NCI-H2081 (cell line): ENCODE measurements around the gene PHKG2.

Experiments used
- DNase-seq, 2 experiments: peaks; one replicate each; lab custom pipeline; 2025; lab: John Stamatoyannopoulos, UW

Gene PHKG2

GRCh38 chr16:30728899-30729672 is 19.1 kb upstream of the PHKG2 start:
- no peak for DNase-seq

- no peak for DNase-seq
Observed at GRCh38 chr16:30731411-30731810, 16.8 kb upstream of the PHKG2 start.

GRCh38 chr16:30736995-30737793 is 11.0 kb upstream of the PHKG2 start:
- DNase-seq, result no peak

GRCh38 chr16:30737794-30738648 is 10.2 kb upstream of the PHKG2 start:
- no peak for DNase-seq

- no peak for DNase-seq
Observed at GRCh38 chr16:30738984-30739951, 9.0 kb upstream of the PHKG2 start.

GRCh38 chr16:30740364-30741251 is 7.6 kb upstream of the PHKG2 start:
- no peak for DNase-seq

- DNase-seq, result no peak
Observed at GRCh38 chr16:30741461-30741914, 6.7 kb upstream of the PHKG2 start.

- no peak for DNase-seq
Observed at GRCh38 chr16:30743716-30744115, 4.5 kb upstream of the PHKG2 start.

GRCh38 chr16:30744183-30744582 is 4.0 kb upstream of the PHKG2 start:
- no peak for DNase-seq

GRCh38 chr16:30745082-30745481 is 3.1 kb upstream of the PHKG2 start:
- DNase-seq, result no peak

GRCh38 chr16:30746638-30747175 is 1.5 kb upstream of the PHKG2 start:
- no peak for DNase-seq

GRCh38 chr16:30747331-30747730 is 894 bp upstream of the PHKG2 start:
- DNase-seq, result no peak

GRCh38 chr16:30748634-30749445 is 615 bp downstream of the PHKG2 start:
- no peak for DNase-seq

GRCh38 chr16:30750201-30750600 is 2.0 kb downstream of the PHKG2 start:
- DNase-seq, result no peak

- DNase-seq, result no peak
Observed at GRCh38 chr16:30750876-30751465, 2.7 kb downstream of the PHKG2 start.

GRCh38 chr16:30753596-30753995 is 5.4 kb downstream of the PHKG2 start:
- DNase-seq, result peak in 1 of 2 experiments; percentile 17

GRCh38 chr16:30755955-30756780 is 7.9 kb downstream of the PHKG2 start:
- no peak for DNase-seq

GRCh38 chr16:30756781-30757100 is 8.5 kb downstream of the PHKG2 start:
- no peak for DNase-seq
